Activated T-helper 1 cell treated with Interleukin-2 at 50 U/mL for 16 hours (primary cell): Measurements from ENCODE around the gene SCAPER.
"Not testable (repeated sequence)": the region's sequence is repeated elsewhere in the genome, so short reads cannot be mapped to it uniquely, and the experiment has no call there.

ENCODE experiments used
- DNase-seq: peaks from one replicate; pipeline ENCODE4 v3.0.0-alpha.2; 2020; ENCODE audit warnings: low read depth

Gene SCAPER

GRCh38 chr15:76576523-76577279, 328.4 kb downstream of the SCAPER start:
- no peak for DNase-seq

- DNase-seq: no peak
Observed at GRCh38 chr15:76575679-76576078, 329.5 kb downstream of the SCAPER start.

GRCh38 chr15:76575274-76575673, 329.9 kb downstream of the SCAPER start:
- no peak for DNase-seq

- no peak for DNase-seq
Observed at GRCh38 chr15:76572983-76573314, 332.2 kb downstream of the SCAPER start.

- DNase-seq: no peak
Observed at GRCh38 chr15:76566276-76566675, 338.9 kb downstream of the SCAPER start.

DNA sequence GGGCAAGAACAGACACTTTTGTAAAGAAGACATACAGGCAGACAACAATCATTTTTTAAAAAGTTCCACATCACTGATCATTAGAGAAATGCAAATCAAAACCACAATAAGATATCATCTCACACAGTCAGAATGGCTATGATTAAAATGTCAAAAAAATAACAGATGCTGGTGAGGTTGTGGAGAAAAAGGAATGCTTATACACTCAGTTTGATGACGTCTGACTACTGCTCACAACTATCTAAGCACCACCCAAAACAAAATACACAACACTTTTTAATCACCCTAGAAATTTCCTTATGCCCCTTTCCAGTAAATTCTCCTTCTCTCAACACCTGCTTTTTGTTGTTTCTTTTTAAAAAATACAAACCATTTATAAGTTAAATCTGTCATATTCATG, 339.8 kb downstream of the SCAPER start:
- DNase-seq: no peak

- DNase-seq: no peak
Observed at GRCh38 chr15:76555247-76555646, 349.9 kb downstream of the SCAPER start.

DNA sequence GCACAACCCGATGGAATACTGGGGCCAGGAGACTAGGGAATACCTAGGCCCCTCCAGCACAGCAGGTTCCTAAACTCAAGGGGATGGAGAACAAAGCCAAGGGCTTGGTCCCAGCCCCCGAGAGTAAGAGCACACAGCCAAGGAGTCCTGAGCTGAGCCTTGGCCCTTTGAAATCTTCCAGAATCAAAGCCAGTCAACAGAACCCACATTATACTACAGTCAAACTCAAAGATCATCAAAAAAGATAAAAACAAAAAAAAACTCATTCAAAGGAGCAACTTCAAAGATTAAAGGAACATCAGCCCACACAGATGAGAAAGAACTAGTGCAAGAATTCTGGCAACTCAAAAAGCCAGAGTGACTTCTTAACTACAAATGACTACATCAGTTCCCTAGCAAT, 351.6 kb downstream of the SCAPER start:
- DNase-seq: no peak

GRCh38 chr15:76553102-76553501, 352.0 kb downstream of the SCAPER start:
- DNase-seq: no peak

DNA sequence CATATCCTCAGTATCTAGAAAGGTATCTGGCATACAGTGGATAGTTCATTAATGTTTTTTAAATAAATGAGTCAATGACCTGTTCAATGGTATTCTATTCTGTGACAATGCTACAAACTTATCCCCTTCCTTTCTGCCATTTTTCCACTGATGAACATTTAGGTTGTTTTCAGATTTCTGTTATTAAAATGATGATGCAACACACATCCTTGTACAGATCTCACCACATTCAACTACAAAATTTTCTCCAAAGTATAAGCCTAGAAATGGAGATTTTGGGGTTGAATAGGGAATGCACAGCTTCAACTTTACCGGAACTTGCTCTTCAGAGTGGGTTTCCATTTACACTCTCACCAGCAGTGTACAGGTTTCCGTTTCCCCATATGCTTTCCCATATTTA, 358.3 kb downstream of the SCAPER start:
- DNase-seq: no peak

DNA sequence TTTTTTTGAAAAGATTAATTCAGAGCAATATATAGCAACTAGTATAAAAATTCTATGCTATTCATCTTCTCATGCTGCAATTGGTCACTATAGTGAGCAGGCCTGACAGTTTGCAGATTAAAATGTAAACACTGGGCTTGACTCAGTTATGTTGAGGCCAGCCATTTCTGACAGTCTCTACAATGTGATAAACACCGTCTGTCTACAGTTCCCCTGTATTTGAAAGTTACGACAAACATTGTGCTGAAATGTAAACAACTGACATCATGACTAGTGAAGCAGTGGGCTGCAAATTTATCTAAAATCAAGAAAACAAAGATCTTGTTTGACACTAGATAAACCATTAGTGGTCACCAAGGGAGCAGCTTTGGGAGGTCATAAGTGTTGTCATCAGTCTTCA, 371.1 kb downstream of the SCAPER start:
- no peak for DNase-seq

GRCh38 chr15:76533060-76533820, 371.9 kb downstream of the SCAPER start:
- DNase-seq: no peak

DNA sequence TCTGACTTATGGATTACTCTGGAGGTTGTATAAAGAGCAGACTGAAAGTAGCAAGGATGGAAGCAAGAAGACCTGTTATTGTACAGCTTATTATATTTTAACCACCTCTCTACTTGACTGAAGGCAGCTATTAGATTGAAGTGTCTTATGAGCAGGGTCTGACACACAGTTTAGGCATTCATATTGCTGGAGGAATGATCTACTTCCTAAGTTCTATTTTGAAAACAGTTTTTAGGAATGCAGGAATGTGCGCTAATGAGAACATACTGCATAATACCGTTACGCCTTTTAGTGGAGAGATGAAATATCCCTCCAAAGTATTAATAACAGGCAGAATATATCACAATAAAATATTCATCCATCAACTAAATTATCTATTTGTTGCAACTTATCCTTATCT, 375.2 kb downstream of the SCAPER start:
- no peak for DNase-seq

GRCh38 chr15:76526111-76526510, 379.0 kb downstream of the SCAPER start:
- no peak for DNase-seq

GRCh38 chr15:76517910-76518309, 387.2 kb downstream of the SCAPER start:
- no peak for DNase-seq

DNA sequence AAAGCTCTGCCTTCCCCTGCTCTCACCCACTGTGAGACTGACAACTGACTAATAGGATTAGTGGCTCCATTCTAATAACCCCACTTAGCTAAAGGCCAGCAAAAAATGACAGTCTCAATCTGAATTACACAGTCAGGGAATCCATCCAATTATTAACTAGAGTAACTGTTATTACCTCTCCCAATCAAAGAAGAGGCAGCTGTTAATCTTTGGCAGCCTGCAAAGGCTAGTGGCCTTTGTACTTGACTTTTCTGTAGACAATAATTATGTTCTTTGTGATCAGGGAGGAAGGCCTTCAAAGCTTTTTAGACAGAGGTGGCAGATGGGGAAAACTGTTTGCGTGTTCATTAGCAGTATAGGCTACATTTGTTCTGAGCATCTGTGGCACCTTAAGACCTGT, 390.9 kb downstream of the SCAPER start:
- DNase-seq: no peak

DNA sequence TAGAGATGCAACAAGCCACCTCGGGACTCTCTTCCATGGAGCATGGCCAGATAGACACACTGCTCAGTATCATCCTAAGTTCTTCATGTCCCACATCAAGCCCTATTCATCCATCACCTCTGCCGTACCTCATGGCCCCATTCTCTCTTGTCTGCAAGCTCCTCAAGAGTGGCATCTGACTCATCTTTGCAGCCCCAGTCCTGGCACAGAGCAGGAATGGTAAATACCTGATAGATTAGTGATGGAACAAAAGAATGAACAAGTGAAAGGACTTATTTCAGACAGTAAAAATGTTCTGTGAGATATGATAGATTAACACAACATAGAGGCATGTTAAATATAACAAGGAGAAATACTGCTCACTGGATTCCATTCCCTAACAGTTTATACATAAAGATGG, 392.2 kb downstream of the SCAPER start:
- DNase-seq: no peak

DNA sequence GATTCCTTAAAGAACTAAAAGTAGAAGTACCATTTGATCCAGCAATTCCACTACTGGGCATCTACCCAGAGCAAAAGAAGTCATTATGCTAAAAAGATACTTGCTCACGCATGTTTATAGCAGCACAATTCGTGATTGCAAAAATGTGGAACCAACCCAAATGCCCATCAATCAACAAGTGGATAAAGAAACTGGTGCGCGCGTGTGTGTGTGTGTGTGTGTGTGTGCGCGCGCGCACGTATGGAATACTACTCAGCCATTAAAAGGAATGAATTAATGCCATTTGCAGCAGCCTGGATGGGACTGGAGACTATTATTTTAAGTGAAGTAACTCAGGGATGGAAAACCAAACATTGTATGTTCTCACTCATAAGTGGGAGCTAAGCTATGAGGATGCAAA, 394.5 kb downstream of the SCAPER start:
- DNase-seq: not testable (repeated sequence)

DNA sequence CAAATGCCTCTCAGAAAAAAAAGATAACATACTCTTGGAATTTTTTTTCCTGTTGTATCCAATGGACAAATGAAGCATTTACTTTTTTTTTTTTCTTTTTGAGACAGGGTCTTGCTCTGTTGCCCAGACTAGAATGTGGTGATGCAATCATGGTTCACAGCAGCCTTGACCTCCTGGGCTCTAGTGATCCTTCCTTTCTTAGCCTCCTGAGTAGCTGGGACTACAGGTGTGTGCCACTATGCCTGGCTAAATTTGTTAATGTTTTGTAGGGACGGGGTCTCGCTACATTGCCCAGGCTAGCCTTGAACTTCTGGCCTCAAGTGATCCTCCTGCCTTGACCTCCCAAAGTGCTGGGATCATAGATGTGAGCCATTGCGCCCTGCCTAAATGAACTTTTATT, 401.3 kb downstream of the SCAPER start:
- no peak for DNase-seq

DNA sequence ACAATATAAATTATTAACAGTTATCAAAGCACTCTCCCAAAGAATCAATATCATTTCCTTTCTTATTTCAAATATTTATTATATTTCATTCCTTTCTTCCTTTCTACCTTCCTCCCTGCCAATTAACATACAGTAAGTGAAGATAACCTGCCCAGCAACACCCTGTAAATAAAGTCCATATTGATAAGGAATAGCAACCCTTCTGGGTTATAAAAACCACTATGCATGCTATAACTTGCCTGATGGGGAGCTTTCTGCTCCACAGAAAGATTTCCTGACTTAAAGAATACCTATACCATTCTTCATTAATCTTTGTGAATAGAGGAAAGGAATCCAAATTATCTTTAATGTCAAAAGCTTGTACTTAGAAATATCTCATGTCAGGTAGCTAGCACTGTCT, 402.0 kb downstream of the SCAPER start:
- no peak for DNase-seq

- no peak for DNase-seq
Observed at GRCh38 chr15:76502678-76503077, 402.5 kb downstream of the SCAPER start.

- DNase-seq: not testable (repeated sequence)
Observed at GRCh38 chr15:76502185-76502584, 403.0 kb downstream of the SCAPER start.

- DNase-seq: no peak
Observed at GRCh38 chr15:76501726-76502125, 403.4 kb downstream of the SCAPER start.

- no peak for DNase-seq
Observed at GRCh38 chr15:76501011-76501410, 404.1 kb downstream of the SCAPER start.
